GM18507 (cell line): ENCODE results near the gene DMC1.

ENCODE experiments used
- DNase-seq: peaks from one replicate; pipeline ENCODE4 v3.0.0; 2011; ENCODE audit warnings: low read depth; ENCODE audit not compliant: insufficient read length; ENCODE audit errors: extremely low spot score
- FAIRE-seq: peaks from 2 replicates; lab custom pipeline; 2011; peaks lifted over from hg19 to GRCh38; lab: Jason Lieb, UNC

Gene DMC1

GRCh38 chr22:38505541-38506117 is 64.4 kb downstream of the DMC1 start:
- DNase-seq (peak; percentile 12), FAIRE-seq (no peak)

GRCh38 chr22:38504731-38505540 is 65.0 kb downstream of the DMC1 start:
- peak; percentile 72 for FAIRE-seq
- DNase-seq, result peak; percentile 9

GRCh38 chr22:38503021-38503420 is 67.0 kb downstream of the DMC1 start:
- no peak for FAIRE-seq
- no peak for DNase-seq

- no peak for FAIRE-seq
- DNase-seq, result no peak
Measured at GRCh38 chr22:38501797-38502672, 67.9 kb downstream of the DMC1 start.

GRCh38 chr22:38497869-38498268 is 72.1 kb downstream of the DMC1 start:
- DNase-seq (no peak), FAIRE-seq (no peak)

GRCh38 chr22:38494939-38495338 is 75.0 kb downstream of the DMC1 start:
- no peak for DNase-seq
- FAIRE-seq, result no peak

- FAIRE-seq, result no peak
- no peak for DNase-seq
Measured at GRCh38 chr22:38494498-38494897, 75.5 kb downstream of the DMC1 start.

GRCh38 chr22:38491707-38492348 is 78.2 kb downstream of the DMC1 start:
- DNase-seq (no peak), FAIRE-seq (no peak)

- DNase-seq (no peak), FAIRE-seq (no peak)
Measured at GRCh38 chr22:38490915-38491314, 79.1 kb downstream of the DMC1 start.

GRCh38 chr22:38490475-38490874 is 79.5 kb downstream of the DMC1 start:
- DNase-seq (no peak), FAIRE-seq (no peak)

- no peak for FAIRE-seq
Measured at GRCh38 chr22:38489561-38490145, 80.3 kb downstream of the DMC1 start.

GRCh38 chr22:38489142-38489541 is 80.8 kb downstream of the DMC1 start:
- no peak for DNase-seq
- FAIRE-seq, result no peak

More at GRCh38 chr22:38489561-38490145, 80.3 kb downstream of the DMC1 start:
- DNase-seq, result no peak

GRCh38 chr22:38487946-38488345 is 82.0 kb downstream of the DMC1 start:
- no peak for FAIRE-seq
- DNase-seq, result no peak

- DNase-seq (no peak), FAIRE-seq (no peak)
Measured at GRCh38 chr22:38485783-38486182, 84.2 kb downstream of the DMC1 start.

GRCh38 chr22:38484244-38484643 is 85.7 kb downstream of the DMC1 start:
- no peak for DNase-seq
- FAIRE-seq, result no peak

GRCh38 chr22:38482662-38483308 is 87.2 kb downstream of the DMC1 start:
- no peak for FAIRE-seq

GRCh38 chr22:38481871-38482332 is 88.1 kb downstream of the DMC1 start:
- FAIRE-seq (no peak), DNase-seq (no peak)

More at GRCh38 chr22:38482662-38483308, 87.2 kb downstream of the DMC1 start:
- no peak for DNase-seq

GRCh38 chr22:38481162-38481870 is 88.7 kb downstream of the DMC1 start:
- FAIRE-seq (no peak), DNase-seq (no peak)
